ENCODE data around the gene STK33.
"Not testable (repeated sequence)": the region's sequence is repeated elsewhere in the genome, so short reads cannot be mapped to it uniquely, and the experiment has no call there.

GRCh38 chr11:8467806-8468205, 126.2 kb downstream of the STK33 start:
- TF ChIP-seq POLR2AphosphoS5 (IDR thresholded peaks at IDR 0.05; ENCODE audit: insufficient read depth in 1 of 2, low read depth in 1 of 2); CTCF (IDR thresholded peaks at IDR 0.05); POLR2A (IDR thresholded peaks at IDR 0.05): not testable (repeated sequence)

All from vagina (tissue), 2 donors.